ENCODE results near the gene DNAJB7.
"Not testable (repeated sequence)": the region's sequence is repeated elsewhere in the genome, so short reads cannot be mapped to it uniquely, and the experiment has no call there.

DNAJB7 gene

DNA sequence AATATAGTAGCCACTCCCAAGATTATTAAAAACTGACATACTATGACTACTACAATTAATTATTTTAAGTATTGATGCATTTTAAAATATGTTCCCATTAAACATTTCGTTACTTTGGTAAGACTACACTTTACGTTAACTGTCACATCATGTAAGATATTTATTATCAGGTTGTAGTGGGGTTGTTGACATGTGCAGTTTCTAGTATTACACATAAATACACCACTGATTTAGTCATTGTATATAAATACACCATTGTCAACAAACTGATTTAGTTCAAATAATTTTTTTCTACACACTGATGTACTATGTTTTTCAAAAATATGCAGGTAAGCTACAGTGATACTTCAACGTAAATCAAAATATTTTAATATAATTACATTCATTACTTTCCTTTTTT is 17.0 kb downstream of the DNAJB7 start:
- no peak for DNase-seq (ENCODE audit: low spot score)

DNA sequence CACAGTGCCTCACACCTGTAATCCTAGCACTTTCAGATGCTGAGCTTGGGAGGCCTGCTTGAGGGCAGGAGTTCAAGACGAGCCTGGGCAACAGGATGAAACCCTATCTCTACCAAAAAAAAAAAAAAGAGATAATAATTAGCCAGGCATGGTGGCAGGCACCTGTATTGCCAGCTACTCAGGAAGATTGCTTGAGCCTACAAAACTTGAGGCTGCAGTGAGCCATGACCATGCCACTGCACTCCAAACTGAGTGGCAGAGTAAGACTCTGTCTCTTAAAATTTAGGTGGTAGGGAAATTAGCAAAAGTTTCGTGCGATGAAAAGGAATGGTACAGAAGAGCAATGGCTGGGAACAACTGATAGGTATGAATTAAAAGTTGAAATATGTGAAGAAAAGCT is 23.4 kb downstream of the DNAJB7 start:
- no peak for DNase-seq (ENCODE audit: low spot score)

DNA sequence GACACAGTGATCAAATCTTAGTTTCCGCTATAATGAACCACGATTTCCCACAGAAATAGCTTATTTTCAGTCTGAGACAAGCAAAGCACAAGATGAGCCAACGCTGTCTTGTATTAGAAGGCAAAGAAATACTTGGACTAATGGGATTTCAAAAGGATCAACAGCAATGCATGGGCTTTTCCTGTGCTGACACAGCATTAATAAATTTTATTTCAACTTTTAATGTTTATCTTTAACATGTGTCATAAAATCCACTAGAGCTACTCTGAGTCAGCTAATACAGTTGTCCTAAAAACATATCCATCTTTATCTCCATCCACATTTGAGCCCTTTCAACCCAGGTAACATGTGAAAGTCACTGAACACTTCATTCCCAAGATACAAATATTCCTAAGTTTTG is 27.3 kb downstream of the DNAJB7 start:
- DNase-seq (ENCODE audit: low spot score) = no peak

DNA sequence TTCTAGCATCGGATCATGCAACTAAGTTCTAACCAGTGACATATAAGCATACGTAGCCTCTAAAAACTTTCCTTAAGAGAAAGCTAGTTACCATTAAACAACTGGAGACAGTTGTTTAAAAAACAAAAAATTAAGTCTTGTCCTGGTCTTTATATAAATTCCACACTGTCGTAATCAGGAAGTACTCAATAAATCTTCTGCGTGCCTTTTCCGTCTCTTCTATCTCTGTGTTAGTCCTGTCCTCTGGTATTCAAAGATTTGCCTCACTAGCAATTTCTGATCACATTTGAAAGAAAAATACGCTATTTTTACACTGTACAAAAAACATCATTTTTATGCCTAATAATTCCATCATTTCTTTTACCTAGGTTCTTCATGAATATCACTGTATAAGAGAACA is 32.8 kb downstream of the DNAJB7 start:
- no peak for DNase-seq (ENCODE audit: low spot score)

DNA sequence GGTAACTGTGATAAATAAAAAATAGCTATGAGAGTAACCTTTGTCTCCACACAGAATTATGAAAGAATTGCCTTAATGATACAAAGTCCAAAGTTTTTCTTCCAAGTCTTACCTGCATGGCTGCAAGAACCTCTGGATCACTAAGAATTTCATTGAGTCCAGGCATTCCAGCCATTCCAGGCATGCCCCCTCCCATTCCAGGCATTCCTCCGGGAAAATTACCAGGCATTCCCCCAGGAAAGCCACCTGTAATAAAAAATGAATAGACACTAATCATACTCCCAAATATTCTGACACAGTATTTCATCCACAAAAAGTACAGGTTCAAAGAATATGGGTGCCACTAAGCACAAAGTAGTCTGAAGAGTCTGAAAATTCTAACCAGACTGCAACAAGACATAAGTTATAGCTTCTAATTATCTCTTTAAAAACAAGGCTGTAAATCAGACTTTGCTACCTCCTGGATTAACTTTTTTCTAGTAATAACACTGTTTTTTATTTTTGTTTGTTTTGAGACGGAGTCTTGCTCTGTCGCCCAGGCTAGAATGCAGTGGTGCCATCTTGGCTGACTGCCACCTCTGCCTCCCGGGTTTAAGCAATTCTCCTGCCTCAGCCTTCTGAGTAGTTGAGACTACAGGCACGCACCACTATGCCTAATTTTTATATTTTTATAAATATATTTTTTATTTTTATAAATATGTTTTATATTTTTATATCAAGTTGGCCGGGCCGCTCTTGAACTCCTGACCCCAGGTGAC is 34.8 kb downstream of the DNAJB7 start:
- DNase-seq (ENCODE audit: low spot score) = no peak

DNA sequence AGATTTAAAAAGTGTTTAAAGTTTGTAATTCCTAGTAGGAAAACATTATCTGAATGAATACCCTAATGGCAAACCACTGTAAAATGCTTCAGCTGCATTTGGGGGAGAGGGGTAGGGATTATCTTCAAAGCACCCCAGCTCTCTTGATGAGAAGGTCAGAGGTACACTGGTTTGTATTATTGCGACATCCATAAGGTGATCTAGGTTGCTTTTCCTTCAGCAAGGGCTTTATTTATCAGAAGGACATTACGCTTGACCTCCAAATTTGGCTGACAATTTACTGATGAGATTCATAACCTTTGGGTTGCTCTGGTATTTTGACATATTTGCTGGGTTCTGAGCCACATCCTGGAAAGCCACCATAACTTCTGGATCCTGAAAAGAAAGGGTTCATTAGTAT is 35.6 kb downstream of the DNAJB7 start:
- DNase-seq (ENCODE audit: low spot score) = not testable (repeated sequence)

DNA sequence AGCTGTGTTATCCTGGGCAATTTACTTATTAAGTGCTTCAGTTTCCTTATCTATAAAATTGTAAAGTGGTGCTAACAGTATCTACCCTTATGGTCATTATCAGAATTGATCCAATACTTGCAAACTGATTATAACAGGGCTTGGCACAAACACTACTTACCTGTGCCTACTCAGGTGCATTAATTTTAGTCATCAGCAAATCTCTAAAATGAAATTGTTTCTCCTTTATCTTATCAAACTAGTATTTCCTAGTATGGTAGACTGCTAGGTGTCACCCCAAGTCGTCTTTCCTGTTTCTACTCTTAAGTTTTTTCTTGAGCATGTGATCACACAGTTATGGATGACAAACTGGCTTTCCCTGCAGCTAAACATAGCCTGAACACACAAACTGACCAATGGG is 38.5 kb downstream of the DNAJB7 start:
- no peak for DNase-seq (ENCODE audit: low spot score)

DNA sequence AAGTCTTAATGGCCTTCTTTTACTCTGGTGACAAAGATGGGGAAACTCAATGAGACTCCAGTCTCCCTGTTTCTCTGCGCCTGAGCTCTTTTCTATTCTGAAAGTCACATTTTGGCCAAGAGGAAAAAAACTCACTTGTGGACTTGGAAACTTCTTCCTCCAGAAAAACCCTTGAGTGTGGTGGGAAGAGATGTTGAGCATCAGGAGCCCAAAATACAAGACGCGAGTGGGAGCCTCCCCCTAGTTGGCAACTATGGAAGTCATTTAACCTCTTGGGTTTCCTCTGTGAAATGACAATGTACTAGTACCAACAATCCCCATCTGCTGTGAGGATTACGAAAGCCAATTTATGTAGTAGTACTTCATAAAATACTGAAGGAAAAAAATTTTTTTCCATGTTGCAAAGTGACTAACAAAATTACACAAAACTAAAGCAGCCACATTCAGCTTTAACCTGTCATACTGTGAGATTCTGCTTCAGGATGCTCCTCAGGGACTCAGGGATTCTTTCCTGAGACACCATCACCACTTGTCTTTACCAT is 42.2 kb downstream of the DNAJB7 start:
- no peak for DNase-seq (ENCODE audit: low spot score)

DNA sequence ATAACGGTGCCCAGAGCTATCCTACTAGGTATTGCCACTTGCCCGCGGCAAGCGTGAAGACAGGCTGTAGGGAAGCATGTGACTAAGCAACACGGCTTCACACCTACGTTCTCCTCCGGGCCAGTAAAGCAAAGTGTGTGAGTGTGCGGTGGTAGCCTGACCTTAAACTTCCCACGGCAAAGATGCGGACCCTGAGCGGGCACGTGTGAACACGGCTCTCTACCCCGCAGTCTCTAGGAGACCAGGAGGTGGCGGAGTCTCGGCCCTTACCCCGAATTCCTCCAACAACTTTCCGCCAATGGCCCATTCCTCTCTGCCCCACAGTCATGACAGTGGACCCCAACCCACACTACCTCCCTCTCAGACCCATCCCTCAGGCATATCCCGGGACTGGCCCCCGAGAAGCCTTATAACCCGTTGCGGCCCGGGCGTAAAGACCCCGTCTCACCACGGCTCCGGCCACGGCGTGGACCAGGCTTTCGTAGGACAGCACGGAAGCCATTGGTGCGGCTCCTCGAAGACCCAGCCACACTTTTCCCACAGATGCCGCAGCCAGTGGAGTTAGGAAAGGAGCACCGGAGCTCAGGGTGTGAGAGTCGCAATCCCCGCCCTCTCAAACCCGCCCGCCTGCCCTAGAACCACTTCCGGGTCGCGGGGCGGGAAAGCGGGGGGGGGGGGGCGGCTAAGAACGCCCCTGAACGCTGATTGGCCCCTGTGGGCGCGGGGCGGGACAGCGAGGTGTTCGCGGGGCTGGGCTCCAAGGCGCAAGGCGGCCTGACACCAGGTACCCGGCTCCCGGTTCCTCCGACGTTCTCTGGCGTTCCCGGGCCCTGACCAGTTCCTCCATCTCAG is 42.9 kb downstream of the DNAJB7 start, which contains the start of gene SLC25A17:
SLC25A17 (minus strand) TSS at position 600 of the 852 bp plus-strand sequence; CDS start at position 502, 98 bp downstream.
- peak; percentile 82 for DNase-seq (ENCODE audit: low spot score)

DNA sequence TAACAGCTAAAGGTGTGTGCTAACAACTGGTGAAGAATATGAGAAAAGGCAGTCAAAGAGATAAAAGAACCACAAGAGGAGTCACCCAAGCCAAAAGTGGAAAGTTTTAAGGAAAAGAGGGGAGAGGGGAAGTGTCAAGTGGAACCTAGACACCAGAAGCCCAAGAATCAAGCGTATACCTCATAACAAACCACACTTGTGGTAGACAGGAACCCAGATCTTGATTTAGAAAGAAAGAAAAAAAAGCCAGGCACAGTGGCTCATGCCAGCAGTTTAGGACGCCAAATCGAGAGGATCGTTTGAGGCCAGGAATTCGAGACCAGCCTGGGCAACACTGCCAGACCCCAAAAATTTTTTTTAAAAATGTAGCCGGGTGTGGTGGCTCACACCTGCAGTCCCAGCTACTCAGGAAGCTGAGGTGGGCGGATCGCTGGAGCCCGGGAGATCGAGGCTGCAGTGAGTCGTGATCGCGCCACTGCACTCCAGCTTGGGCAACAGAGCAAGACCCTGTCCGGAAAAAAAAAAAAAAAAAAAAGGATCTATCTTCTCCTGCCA is 43.6 kb downstream of the DNAJB7 start:
- no peak for DNase-seq (ENCODE audit: low spot score)

DNA sequence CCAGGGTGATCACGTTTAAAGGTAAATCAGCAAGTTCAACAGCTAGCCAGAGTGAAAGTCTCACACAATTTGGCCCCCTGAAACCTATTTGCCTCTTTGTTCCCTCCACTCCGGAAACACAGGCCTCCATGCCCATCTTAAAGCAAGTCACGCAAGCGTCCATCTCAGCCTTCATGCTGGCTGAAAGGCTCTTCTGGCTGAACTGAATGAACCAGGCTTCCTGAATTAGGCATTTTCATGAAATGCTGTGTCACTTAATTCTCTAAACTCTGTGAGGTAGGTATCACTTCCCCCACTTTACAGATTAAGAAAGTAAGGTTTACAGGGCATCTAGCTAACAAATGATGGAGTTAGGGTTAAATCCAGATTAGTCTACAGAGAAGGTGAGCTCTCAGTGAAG is 44.2 kb downstream of the DNAJB7 start:
- DNase-seq (ENCODE audit: low spot score) = no peak

DNA sequence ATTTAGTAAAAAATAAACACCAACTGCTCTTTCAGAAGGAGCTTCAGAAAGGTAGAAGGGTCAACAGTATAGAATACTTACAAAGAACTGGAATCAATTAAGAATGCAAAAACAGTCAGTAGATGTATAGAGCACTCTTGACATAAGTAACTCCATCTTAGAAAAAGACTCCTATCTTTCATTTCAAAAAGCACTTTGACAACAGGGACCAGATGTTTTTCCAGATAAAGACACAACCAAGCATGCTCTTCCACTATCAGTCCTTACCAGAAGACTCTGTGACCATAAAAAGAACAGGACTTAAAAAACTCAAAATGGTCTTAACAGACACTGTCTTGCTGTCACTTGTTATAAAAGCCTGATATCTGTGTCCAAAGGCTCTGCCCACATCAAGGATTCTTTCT is 48.0 kb downstream of the DNAJB7 start:
- no peak for DNase-seq (ENCODE audit: low spot score)
